NCI-H187 (cell line): ENCODE results near the gene TNS4.

ENCODE experiments used
- DNase-seq, 2 experiments: peaks; one replicate each; lab custom pipeline; 2025; lab: John Stamatoyannopoulos, UW

Gene TNS4

DNA sequence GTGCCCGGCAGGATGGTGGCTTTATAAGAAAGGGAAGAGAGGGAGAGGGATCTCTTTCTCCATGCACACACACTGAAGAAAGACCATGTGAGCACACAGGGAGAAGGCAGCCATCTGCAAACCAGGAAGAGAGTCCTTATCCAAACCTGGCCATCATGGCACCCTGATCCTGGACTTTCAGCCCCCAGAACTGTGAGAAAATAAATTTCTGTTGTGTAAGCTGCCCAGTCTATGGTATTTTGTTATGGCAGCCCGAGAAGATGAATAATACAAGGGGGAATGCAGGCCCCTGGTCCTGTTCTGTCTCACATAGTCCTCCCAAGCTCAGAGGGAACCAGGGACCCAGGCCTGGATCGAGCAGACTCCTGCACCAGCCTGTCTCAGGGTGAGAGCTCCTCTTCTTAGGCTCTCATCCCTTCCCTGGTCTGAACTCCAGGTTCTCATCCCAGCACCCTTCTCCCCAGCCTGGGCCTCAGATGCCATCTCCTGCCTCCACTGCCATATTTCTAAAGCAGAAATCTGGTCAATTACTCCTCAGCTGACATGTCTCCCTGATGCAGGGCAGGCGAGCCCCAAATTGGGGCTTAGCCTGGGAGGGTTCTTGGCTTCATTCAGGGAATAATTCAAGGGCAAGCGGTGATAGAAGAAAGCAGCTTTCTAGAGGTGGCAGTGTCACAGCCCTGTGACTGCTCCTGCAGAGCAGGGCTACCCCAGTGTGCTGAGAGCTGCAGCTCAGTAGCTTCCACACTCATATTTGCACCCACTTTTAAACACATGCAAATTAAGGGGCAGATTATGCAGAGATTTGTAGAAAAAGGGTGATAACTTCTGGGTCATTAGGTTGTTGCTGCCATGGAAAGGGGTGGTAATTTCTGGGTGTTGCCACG is 29.3 kb downstream of the TNS4 start:
- no peak for DNase-seq

DNA sequence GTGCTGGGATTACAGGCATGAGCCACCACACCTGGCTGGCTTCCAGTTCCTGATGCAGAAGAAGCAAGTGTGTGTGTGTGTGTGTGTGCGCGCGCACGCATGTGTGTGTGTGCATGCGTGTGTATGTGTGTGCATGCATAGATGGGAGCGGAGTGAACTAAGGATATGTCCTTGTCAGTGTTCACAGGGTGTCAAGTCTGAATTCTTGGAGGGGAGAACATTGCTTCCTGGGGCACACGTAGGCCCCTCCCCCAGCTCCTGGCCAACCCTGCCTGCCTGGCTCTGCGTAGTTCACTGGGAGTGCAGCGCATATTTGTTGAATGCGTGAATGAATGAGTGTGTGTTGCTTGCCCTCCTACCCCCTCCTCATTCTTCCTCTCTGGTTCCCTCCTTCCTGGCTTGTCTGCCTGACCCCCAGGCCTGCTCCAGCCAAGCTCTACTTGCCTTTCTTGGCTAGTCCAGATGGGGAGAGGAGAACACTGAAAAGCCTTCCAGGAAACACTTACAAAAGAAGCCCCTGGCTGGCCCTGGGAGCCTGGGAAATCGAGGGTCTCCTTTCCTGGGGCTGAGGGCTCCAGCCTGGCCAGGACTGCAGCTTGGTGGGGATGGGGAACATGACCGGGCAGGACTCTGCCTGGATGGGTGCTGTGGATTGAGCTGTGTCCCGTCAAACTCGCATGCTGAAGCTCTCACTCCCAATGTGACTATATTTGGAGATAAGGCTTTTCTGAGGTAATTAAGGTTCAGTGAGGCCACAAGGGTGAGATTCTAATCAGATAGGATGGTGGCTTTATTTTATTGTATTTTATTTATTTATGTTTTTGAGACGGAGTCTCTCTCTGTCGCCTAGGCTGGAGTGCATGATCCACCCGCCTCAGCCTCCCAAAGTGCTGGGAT is 30.2 kb downstream of the TNS4 start:
- no peak for DNase-seq

DNA sequence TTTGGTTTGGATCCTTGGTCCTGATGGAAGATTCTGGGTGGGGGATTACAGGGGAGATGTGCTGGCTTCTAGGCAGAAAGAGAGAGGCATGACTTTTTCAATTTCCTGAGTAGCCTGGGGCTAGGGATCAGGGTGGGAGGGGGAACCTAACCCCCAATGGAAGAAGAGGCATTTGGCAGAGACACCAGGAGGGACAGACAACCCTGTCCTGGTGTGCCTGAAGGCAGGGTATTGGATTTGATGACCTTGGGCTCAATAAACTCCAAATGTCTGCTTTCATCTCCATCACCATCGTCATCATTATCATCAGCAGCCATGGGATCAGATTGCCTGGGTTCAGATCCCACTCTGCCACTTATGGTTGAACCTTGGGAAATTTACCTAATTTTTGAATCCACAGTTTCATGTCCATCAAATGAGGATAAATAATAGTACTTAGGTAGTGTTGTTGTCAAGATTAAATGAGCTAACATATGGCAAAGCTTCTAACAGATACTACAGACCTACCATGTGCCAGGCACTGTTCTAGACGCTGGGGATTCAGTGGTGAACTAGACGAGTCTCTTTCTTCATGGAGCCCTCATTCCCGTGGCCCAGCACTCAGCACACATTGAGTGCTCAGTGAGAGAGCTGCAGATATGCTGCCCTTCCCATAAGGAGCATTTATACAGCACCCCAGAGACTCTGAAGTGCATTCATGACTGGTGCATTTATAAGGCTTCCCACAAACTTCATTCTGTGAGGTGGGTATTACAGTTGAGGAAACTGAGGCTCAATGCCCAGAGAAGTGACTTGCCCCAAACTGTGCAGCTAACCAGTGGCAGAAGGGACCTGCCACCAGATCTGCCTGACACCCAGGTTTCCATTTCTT is 31.4 kb downstream of the TNS4 start:
- DNase-seq, result no peak

DNA sequence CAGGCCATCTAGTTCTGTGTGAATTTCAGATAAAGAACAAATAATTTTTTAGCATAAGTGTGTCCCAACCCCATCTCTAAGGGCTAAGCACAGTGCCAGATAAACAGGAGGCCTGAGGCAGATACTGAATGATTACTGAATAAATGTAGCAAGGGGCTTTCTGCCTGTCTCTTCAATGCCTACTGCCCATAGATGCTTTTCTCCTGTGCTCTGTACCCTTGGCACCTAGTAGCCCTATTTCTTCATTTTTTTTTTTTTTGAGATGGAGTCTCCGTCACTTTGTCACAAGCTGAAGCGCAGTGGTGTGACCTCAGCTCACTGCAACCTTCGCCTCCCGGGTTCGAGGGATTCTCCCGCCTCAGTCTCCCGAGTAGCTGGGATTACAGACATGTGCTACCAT is 32.9 kb downstream of the TNS4 start:
- no peak for DNase-seq

DNA sequence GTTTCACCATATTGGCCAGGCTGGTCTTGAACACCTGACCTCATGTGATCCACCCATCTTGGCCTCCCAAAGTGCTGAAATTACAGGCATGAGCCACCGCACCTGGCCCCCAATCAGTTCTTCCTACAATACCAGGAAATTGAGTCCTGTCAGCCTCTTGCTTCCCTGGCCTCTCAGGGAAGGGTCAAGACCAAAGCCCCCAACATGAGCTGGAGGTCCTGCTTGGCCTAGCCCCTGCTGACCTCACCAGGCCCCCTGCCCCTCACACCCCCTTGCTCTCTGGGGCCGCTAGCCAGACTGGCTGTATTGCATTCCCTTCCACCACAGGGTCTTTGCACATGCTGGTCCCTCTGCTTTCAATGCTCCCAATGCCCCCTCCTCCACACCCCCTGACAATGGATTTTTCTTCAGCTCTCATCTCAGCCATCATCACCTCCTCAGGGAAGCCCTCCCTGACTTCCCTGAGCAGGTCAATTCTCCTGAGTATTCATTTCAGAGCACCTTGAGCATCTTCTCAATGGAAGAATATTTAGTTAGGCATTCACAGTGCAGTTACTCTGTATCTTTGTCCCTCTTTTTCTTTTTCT is 34.0 kb downstream of the TNS4 start:
- no peak for DNase-seq

DNA sequence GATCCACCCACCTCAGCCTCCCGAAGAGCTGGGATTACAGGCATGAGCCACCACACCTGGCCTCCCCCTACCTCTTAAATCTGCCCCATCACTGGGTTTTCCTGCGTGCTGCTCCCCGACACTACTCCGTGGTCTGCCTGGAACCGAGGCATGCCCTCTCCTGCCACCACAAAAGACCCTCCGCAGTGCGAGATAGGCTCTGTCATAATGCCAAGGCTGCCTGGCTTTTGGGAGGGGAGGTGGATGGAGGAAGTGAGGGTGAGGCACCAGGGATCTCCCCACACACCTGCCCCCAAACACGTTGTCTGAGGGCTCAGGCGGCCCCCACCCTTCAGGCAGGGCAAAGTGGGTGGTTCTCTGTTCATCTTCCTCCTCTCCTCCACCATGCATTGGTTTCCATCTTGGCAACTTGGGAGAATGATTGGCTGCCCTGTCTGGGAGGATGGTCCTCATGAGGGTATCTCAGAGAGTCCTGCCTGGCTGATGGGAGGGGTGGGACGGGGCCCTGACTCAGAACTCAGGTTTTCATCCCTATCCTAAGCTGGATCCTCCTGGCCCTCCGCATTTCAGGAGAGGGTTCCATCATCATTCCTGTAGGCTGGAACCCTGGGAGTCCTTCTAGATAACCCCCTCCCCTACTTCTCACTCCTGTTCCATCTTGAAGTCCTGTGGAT is 35.0 kb downstream of the TNS4 start:
- DNase-seq, result no peak

DNA sequence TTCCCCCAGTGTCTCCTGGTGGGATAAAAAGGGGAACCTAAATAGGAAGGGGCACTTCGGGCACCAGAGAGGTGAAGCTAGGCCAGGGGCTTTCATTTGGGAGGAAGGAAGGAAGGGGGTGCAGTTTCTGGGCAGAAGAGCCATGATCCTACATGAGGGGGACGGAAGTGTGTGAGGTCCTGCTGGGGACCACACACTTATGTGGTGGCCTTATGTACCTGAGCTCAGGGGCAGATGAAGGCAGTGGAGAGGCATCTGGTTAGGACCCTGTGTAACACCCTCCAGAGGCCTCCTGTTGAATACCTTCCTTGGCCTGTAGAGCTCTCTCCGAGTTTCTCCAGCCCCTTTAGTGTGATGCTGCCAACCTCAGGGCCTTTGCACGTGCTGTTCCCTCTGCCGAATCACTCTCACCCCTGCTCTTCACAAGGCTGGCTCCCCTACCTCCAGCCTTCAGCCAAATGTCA is 37.0 kb downstream of the TNS4 start:
- DNase-seq, result no peak

DNA sequence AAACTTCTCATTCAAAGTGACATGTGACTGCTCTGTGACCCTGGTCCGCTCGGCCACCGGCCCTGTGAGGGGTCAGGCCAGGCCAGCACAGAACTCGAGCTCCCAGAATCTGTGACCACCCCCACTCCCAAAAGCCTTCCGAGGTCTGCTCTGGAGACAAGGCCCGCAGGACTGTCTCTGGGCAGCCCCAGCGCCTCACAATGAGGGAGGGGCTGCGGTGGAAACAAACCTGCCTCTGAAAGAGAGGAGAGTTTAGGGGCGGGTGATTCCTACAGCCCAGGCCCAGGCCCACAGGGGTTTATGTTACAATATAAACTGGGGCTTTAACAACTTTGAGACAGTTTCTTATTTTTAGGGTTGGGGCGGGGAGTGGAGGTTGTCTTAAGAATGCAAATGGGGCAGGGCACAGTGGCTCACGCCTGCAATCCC is 38.3 kb downstream of the TNS4 start:
- no peak for DNase-seq

DNA sequence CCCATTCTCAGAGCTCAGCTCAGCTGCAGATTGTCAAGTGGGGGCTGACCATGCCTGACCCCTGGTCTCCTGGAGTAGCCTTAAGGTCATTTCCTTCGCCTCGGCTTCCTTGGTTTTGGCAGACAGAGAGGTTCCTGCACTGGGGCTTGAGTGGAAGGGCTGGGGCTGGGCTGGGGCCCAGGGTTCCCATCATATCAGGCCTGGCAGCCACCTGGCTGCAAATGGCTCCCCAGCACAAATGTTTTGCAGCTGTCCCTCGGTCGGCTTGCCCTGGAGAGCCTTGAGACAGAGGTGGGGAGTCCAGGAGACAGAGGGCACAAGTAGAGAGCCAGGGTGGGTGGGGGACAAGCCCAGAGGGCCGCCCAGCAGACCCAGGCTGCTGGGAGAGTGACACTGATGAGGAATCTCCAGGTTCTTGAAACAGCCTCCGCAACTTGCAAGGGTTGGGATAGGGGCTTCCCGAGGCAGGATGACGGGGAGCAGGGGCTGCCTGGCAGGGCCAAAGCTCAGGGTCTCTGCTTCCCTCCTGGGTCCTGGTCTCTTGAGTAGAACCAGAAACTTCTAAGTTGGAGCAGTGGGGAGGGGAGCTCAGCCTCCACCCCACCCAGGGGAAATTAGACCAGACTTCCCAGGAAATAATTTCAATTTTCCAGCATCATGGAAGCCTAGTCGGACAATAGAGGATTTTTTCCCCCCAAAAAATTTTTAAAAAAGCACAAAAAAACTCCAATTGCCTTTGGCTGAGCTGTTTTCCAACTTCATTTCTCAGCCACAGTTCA is 38.9 kb downstream of the TNS4 start:
- DNase-seq, result no peak

DNA sequence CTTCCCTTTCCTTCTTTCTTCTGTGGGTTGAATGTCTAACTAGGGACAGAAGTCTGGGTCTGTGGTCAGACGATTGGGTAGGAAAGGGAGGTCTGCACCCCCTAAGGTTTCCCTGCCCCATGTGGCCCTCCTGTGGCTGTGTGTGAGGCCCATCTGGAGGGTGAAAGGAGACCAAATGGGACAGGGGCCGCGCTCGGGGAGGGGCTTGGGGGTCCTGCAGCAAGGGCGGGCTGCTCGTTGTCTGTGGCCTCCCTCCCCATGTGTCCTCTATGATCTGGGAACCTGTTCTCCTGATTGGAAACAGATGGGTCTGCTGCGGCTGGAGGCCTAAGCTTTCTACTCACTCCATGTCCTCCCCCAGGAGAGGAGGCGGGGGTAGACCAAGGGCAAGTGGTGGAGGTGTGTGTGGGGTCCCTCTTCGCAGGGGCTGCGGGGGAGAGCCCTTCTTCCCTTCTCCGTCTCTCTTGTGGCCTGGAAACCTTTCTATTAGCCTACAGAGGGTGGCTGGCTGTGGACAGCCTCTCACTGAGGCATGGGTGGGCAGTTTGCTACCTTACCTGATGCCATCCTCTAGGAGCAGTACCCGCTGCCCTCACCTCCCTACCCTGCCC is 39.6 kb downstream of the TNS4 start:
- no peak for DNase-seq

DNA sequence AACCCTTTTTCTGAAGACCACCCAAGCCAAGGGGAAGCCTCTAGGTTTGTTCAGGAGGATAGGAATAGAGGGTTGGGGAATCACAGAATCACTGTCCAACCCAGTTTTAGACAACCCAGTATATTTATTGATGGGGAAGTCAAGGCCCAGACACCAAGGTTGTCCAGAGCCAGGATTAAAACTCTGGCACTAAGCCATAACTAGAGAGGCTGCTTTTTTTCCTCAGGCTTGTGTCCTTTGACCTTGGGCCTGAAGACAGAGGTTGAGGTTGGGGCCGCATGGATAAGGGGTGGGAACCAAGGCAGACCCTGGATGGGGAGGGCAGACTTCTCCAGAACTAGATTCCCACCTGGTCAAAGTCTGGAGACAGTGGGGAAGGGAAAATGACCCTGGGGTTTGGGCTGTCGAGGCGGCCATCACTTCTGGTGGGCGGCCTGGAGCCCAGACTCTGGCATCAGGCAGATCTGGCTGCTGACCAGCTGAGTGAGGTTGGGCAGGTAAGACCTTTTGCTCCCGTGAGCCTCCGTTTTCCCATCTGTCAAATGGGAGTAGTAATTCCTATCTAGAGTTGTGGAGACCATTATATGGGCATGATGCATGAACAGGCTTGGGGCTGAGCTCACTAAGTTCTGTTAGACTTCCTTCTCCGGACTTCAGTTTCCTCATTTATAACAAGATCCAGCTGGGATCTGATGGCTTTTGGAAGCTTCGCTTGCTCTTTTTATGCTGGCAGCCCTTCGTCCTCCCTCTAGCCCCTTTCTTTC is 40.3 kb downstream of the TNS4 start:
- DNase-seq, result no peak

DNA sequence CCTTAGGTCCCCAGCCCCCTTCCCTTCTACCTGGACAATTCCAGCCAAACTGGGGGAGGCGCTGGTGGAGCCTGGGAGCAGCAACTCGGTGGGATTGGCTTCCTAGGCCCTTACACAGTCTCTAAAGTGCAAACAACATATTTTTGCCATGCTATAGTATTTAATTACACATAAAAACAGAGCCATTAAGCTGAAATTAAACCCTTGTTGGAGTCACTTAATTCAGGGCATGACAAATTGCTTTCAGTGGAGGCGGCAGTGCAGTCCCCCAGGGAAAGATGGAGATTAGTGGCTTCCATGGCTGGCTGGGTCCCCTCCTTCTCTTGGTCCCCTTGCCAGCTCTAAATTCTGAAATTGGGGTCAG is 40.8 kb downstream of the TNS4 start:
- no peak for DNase-seq

DNA sequence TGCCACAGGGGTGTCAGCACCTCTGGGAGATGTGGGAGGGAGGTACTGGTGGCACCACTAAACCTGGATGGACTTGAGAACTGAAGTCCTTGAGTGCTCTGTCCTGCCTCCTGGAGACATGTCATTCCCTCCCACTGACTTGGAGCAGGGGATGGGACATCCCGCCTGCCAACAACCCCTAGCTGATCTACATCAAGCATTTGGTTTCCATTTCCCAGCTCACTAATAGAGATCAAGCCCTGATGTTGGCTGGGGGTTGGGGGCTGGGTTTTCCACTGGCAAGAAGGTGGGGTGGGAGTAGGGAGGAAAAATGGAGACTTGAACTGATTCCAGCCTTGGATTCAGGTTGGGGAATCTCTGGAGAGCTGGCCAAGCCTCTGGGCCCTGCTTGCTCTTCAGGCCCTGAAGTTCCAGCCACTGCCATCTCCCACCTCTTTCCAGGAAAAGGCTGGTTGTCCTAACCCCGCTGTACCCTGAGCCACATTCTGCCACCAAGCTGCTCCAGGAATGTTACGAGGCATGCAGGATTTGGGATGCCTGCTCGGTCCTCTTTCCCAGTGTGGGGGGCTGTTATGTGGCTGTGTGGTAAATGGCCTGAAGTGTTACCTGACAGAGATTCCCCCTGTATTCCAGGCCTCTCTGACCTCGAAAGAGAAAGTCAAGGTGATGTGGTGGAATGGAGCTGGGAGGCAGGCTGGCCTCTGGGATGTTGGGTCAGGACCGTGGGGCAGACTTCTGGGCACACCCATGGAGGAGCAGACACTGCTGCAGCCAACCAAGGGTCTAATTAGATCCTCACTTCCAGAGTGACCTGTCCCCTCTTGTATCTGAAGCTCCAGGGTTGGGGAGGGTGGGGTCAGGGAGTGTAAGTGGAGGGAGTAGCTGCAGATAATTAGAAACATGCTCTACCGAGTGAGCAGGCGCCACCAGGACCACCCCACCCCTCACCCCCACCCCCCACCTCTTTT is 41.5 kb downstream of the TNS4 start:
- DNase-seq, result no peak

DNA sequence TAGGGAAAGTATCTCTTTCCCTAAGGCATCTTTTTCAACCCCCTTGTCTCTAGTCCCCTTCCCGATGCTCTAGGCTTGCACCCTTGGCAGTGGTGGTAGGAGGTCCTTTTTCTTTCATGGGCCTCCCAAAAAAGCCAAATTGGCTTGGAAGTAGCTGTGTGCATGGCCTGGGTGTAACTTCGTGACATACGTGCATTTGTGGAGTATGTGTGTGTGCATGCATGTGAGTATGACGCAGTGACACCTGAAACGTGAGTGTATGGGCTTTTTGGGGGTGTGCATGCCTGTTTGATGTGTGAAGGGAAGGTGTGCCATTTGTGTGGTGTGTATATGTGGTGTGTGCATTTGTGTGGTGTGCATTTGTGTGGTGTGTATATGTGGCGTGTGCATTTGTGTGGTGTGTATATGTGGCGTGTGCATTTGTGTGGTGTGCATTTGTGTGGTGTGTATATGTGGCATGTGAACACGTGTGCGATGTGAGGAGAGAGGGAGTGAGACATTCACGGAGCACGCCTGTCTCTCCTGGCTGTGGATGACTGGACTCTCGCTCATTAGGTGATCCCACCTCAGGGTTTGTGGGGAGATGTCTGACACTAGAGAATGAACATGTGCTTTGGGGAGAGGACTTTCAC is 42.5 kb downstream of the TNS4 start:
- no peak for DNase-seq

DNA sequence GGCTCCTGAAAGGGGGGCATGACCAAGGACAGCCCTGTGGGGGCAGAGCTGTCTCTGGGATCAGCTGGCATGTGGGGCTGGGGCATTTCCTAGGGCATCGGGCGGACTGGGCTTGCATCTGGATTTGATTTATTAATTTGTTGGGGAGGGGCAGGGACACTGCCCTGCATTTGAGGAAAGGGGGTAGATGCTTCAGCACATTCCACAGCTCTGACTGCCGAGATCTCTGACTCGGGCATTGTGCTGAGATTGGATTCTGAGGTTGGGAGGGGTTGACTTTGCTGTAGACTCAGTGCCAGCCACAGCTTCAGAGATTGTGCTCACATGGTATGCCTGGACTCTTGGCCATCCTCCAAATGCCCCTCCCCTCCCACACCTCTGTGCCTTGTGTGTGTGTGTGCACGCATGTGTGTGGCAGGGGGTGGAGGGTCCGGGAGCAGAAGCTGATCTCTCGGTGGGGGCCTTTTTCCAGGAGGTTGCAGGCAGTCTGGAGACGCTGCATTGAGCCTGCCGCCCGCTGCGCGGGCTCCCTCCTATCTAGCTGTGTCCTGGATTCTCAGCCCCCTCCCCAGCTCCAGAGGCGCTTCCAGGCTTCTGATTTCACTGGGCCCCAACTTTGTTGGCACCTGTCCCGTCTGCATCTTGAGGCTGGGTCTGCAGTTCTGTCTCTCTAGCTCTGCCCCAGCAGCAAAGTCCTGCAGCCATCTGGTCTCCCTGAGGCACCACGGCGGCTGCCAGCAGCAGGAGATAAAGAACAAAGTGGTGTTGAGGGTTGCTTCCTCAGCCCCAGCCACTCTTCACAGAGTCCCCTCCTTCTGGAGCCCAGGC is 43.2 kb downstream of the TNS4 start:
- DNase-seq, result no peak

DNA sequence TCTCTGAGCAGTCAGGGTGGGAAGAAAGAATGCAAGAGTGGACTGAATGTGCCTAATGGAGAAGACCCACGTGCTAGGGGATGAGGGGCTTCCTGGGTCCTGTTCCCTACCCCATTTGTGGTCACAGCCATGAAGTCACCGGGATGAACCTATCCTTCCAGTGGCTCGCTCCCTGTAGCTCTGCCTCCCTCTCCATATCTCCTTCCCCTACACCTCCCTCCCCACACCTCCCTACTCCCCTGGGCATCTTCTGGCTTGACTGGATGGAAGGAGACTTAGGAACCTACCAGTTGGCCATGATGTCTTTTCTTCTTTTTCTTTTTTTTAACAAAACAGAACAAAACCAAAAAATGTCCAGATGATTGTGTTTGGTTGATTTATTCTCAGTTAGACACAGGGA is 44.1 kb downstream of the TNS4 start:
- no peak for DNase-seq
